H9 (cell line): ENCODE measurements around the gene SOD1. TPM values are rescaled to one million over a fixed set of nuclear protein-coding genes. Genes with fewer than 3 reads are reported as not detected.

Experiments
- DNase-seq: peaks from one replicate; pipeline ENCODE4 v3.0.0-alpha.2; 2017
- H2AFZ ChIP-seq: one replicate; pipeline ENCODE4 v1.6.1; 2013; ENCODE audit warnings: mild to moderate bottlenecking, low read length, control low read depth, moderate library complexity
- H2AK5ac ChIP-seq: 2 replicates; pipeline ENCODE4 v1.6.1; 2013; ENCODE audit warnings: low read length, control low read depth, mixed read lengths; ENCODE audit not compliant: insufficient read length
- H2BK120ac ChIP-seq: one replicate; pipeline ENCODE4 v1.6.1; 2013; ENCODE audit warnings: low read depth, mild to moderate bottlenecking, low read length, control low read depth, inconsistent platforms; ENCODE audit not compliant: poor library complexity, severe bottlenecking
- H2BK12ac ChIP-seq: 2 replicates; pipeline ENCODE4 v1.6.1; 2013; ENCODE audit warnings: low read length, control low read depth, mixed read lengths, low read depth; ENCODE audit not compliant: insufficient read length
- H2BK15ac ChIP-seq: 2 replicates; pipeline ENCODE4 v1.6.1; 2013; ENCODE audit warnings: low read depth, low read length, control low read depth
- H2BK20ac ChIP-seq: one replicate; pipeline ENCODE4 v1.6.1; 2013; ENCODE audit warnings: low read depth, mild to moderate bottlenecking, low read length, control low read depth, inconsistent platforms; ENCODE audit not compliant: poor library complexity, severe bottlenecking
- H2BK5ac ChIP-seq: 2 replicates; pipeline ENCODE4 v1.6.1; 2013; ENCODE audit warnings: low read length, control low read depth, mixed read lengths; ENCODE audit not compliant: insufficient read length
- H3K14ac ChIP-seq: 2 replicates; pipeline ENCODE4 v1.6.1; 2013; ENCODE audit warnings: low read length, control low read depth; ENCODE audit not compliant: insufficient read depth
- H3K18ac ChIP-seq: 2 replicates; pipeline ENCODE4 v1.6.1; 2013; ENCODE audit warnings: low read depth, mild to moderate bottlenecking, mixed read lengths, low read length, control low read depth; ENCODE audit not compliant: insufficient read length
- H3K23ac ChIP-seq: 2 replicates; pipeline ENCODE4 v1.6.1; 2013; ENCODE audit warnings: low read length, control low read depth, mixed read lengths, low read depth; ENCODE audit not compliant: insufficient read length
- H3K23me2 ChIP-seq: 2 replicates; pipeline ENCODE4 v1.6.1; 2013; ENCODE audit warnings: low read depth, mild to moderate bottlenecking, mixed read lengths, low read length, control low read depth; ENCODE audit not compliant: insufficient read length, poor library complexity, severe bottlenecking
- H3K27ac ChIP-seq: 2 replicates; pipeline ENCODE4 v1.5.1; 2013; ENCODE audit warnings: low read length, control low read depth, mixed read lengths, low read depth; ENCODE audit not compliant: insufficient read length
- H3K27me3 ChIP-seq: 2 replicates; pipeline ENCODE4 v1.6.1; 2013; ENCODE audit warnings: low read length, control low read depth, inconsistent platforms; ENCODE audit not compliant: insufficient read depth
- H3K4ac ChIP-seq: 2 replicates; pipeline ENCODE4 v1.6.1; 2013; ENCODE audit warnings: low read depth, mild to moderate bottlenecking, control low read depth, inconsistent platforms, low read length, moderate library complexity
- H3K4me1 ChIP-seq: 2 replicates; pipeline ENCODE4 v1.6.1; 2013; ENCODE audit warnings: low read length, control low read depth, inconsistent platforms; ENCODE audit not compliant: insufficient read depth
- H3K4me2 ChIP-seq: 2 replicates; pipeline ENCODE4 v1.6.1; 2013; ENCODE audit warnings: low read length, control low read depth, mixed read lengths; ENCODE audit not compliant: insufficient read length, insufficient read depth
- H3K56ac ChIP-seq: 2 replicates; pipeline ENCODE4 v1.6.1; 2013; ENCODE audit warnings: low read depth, mild to moderate bottlenecking, mixed read lengths, low read length, control low read depth; ENCODE audit not compliant: insufficient read length
- H3K79me1 ChIP-seq: 2 replicates; pipeline ENCODE4 v1.6.1; 2013; ENCODE audit warnings: low read depth, mild to moderate bottlenecking, moderate library complexity, low read length, control low read depth, inconsistent platforms; ENCODE audit not compliant: insufficient read depth, poor library complexity, severe bottlenecking
- H3K79me2 ChIP-seq: 2 replicates; pipeline ENCODE4 v1.6.1; 2013; ENCODE audit warnings: low read length, control low read depth, inconsistent platforms; ENCODE audit not compliant: insufficient read depth
- H3K9ac ChIP-seq: 2 replicates; pipeline ENCODE4 v1.6.1; 2013; ENCODE audit warnings: low read length, control low read depth, mixed read lengths; ENCODE audit not compliant: insufficient read length; ENCODE audit errors: extremely low read depth
- H3K9me3 ChIP-seq: one replicate; pipeline ENCODE4 v1.6.1; 2013; ENCODE audit warnings: low read depth, low read length, inconsistent platforms; ENCODE audit not compliant: control insufficient read depth
- H3T11ph ChIP-seq: one replicate; pipeline ENCODE4 v1.6.1; 2013; ENCODE audit warnings: mild to moderate bottlenecking, low read length, control low read depth, inconsistent platforms
- H4K20me1 ChIP-seq: one replicate; pipeline ENCODE4 v1.6.1; 2013; ENCODE audit not compliant: control insufficient read depth, insufficient read length, insufficient read depth
- H4K5ac ChIP-seq: 2 replicates; pipeline ENCODE4 v1.6.1; 2013; ENCODE audit warnings: low read depth, mild to moderate bottlenecking, mixed read lengths, low read length, control low read depth; ENCODE audit not compliant: insufficient read length
- H4K8ac ChIP-seq: replicated peaks from 2 replicates; pipeline ENCODE4 v1.6.1; 2013; ENCODE audit warnings: low read length, control low read depth, mixed read lengths, low read depth; ENCODE audit not compliant: insufficient read length
- H4K91ac ChIP-seq: 2 replicates; pipeline ENCODE4 v1.6.1; 2013; ENCODE audit warnings: low read depth, mild to moderate bottlenecking, moderate library complexity, mixed read lengths, low read length, control low read depth; ENCODE audit not compliant: insufficient read length
- H3K27ac Mint-ChIP-seq, 3 experiments: 2 replicates in 2 of 3; 3 replicates in 1 of 3; pipeline ENCODE4 v1.8.0; 2020 to 2021; ENCODE audit warnings: mixed read lengths in 3 of 3, mild to moderate bottlenecking in 1 of 3, moderate library complexity in 1 of 3
- H3K27me3 Mint-ChIP-seq: 2 replicates; pipeline ENCODE4 v1.8.0; 2021; ENCODE audit warnings: low read depth, mild to moderate bottlenecking, moderate library complexity, mixed read lengths
- H3K36me3 Mint-ChIP-seq, 3 experiments: 2 replicates in 2 of 3; 3 replicates in 1 of 3; pipeline ENCODE4 v1.8.0; 2020 to 2021; ENCODE audit warnings: low read depth in 3 of 3, mixed read lengths in 3 of 3; ENCODE audit not compliant: insufficient read depth in 1 of 3
- H3K4me1 Mint-ChIP-seq, 2 experiments: 2 replicates each; pipeline ENCODE4 v1.8.0; 2020; ENCODE audit warnings: mixed read lengths in 2 of 2
- H3K4me3 Mint-ChIP-seq, 2 experiments: 2 replicates in 1 of 2; 3 replicates in 1 of 2; pipeline ENCODE4 v1.8.0; 2020 to 2021; ENCODE audit warnings: mild to moderate bottlenecking in 2 of 2, mixed read lengths in 2 of 2, moderate library complexity in 1 of 2
- H3K9me3 Mint-ChIP-seq, 2 experiments: 2 replicates in 1 of 2; 3 replicates in 1 of 2; pipeline ENCODE4 v1.8.0; 2020; ENCODE audit warnings: mild to moderate bottlenecking in 2 of 2, mixed read lengths in 2 of 2, moderate library complexity in 1 of 2
- CTCF ChIP-seq: fragments of 200-600 bp; sonication (generic); conservative IDR thresholded peaks from 3 replicates; pipeline ENCODE4 v1.8.0; 2021; ENCODE audit warnings: antibody characterized with exemption, mild to moderate bottlenecking
- WGBS: extraction: QIAGEN DNeasy Blood & Tissue Kit; methylation state at CpG from one replicate; pipeline ENCODE4 v1.1.7; 2013; ENCODE audit warnings: missing lambda C conversion rate, low lambda C conversion rate, mixed read lengths; ENCODE audit not compliant: insufficient read length; ENCODE audit errors: extremely low coverage; 5-methylcytosine and 5-hydroxymethylcytosine counted together
- total RNA-seq: library from RNA; stranded (reverse); gene quantifications from 2 replicates; pipeline ENCODE4 v1.2.1, GENCODE V29; 2021

The SOD1 gene
- total RNA-seq, 1 experiment from 2014 or later, result 201 TPM

GRCh38 chr21:31678478-31678877 is 19.0 kb downstream of the SOD1 start:
- Mint-ChIP-seq H3K9me3 (no peaks in the 10 kb centered on the region), H3K36me3 (peaks cover 2 to 28% (median 23%) of the 10 kb centered on the region in 3 experiments; a peak in 6 of 7 replicates), H3K4me3 (no peak overlapping the region), H3K27ac (no peak overlapping the region), H3K27me3 (no peaks in the 10 kb centered on the region), H3K4me1 (no peaks in the 10 kb centered on the region)
- H4K8ac ChIP-seq, result no peak overlapping the region
- H3K4me2 ChIP-seq, result no peak overlapping the region
- H3K9ac ChIP-seq, result no peak overlapping the region
- H3K4me1 ChIP-seq, result no peaks in the 10 kb centered on the region
- H2BK15ac ChIP-seq, result no peak overlapping the region
- H3K79me2 ChIP-seq, result no peaks in the 10 kb centered on the region
- no peak overlapping the region for H3K4ac ChIP-seq
- no peak overlapping the region for H2BK20ac ChIP-seq
- no peak overlapping the region for H3K27ac ChIP-seq
- H2BK12ac ChIP-seq, result no peak overlapping the region
- H3T11ph ChIP-seq, result no peak overlapping the region
- no peak overlapping the region for H3K18ac ChIP-seq
- no peak overlapping the region for H4K5ac ChIP-seq
- H2BK5ac ChIP-seq, result no peak overlapping the region
- WGBS, result no CpG with 5 or more reads among the region's 2 CpGs
- no peak overlapping the region for H2AK5ac ChIP-seq
- no peak overlapping the region for H3K23ac ChIP-seq
- DNase-seq, result no peak
- H3K56ac ChIP-seq, result no peak overlapping the region
- H4K91ac ChIP-seq, result no peak overlapping the region
- no peaks in the 10 kb centered on the region for H3K79me1 ChIP-seq
- H2AFZ ChIP-seq, result no peak overlapping the region
- H3K27me3 ChIP-seq, result no peaks in the 10 kb centered on the region
- no peak for TF ChIP-seq CTCF
- no peak overlapping the region for H2BK120ac ChIP-seq
- H3K23me2 ChIP-seq, result no peaks in the 10 kb centered on the region
- H4K20me1 ChIP-seq, result no peaks in the 10 kb centered on the region
- H3K14ac ChIP-seq, result no peak overlapping the region
- no peaks in the 10 kb centered on the region for H3K9me3 ChIP-seq
